Stimulated activated CD4-positive, alpha-beta T cell treated with anti-CD3 and anti-CD28 coated beads, TNF-alpha, amount 100 ng/mL, for 4 hours (primary cell): ENCODE results near the gene TAF1B.

ENCODE experiments used
- DNase-seq, 3 experiments: peaks; one replicate each; pipeline ENCODE4 v3.0.0-alpha.2; 2020; ENCODE audit warnings: low read depth in 3 of 3

TAF1B gene

DNA sequence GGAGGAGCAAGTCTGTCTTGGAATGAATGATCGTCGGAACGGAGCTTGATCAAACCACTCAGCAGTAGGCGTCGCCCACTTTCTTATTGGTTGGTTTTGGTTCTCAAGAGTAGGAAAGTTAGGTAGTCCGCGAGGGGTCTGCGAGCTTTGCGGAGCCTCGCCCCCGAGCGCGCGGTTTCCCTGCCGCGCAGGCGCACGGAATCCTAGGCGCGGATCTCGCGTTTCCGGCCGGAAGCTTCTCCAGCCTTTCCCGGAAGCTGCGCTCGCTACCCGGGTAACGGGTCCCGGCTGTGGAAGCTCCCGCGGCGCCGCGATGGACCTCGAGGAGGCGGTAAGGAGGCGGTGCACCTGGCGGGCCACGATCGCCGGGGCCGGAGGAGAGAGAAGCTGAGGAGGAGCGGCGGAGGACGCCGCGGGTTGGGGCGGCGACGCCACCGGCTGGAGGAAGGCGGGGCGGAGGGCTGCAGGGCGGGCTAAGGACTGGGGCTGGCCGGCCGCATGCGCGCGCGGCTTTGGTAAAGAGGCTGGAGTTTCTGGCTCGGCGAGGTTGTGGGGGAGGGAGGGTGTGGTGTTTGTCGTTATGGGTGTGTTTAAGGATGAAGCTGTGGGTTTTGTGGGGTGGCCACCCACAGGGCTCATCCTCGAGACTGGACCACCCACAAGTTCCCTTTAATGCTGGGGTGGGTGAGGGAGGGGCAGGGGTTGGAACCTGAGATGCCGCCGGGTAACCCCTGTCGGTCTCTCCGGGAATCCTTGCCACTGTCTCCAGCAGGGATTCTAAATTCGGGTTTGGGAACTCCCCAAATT, at the start of gene TAF1B:
Gene TAF1B (plus strand): TSS at position 246 of the 807 bp plus-strand sequence. CDS start 68 bp downstream, at position 314.
- peak; percentile 67 to 71 (median 70) for DNase-seq

DNA sequence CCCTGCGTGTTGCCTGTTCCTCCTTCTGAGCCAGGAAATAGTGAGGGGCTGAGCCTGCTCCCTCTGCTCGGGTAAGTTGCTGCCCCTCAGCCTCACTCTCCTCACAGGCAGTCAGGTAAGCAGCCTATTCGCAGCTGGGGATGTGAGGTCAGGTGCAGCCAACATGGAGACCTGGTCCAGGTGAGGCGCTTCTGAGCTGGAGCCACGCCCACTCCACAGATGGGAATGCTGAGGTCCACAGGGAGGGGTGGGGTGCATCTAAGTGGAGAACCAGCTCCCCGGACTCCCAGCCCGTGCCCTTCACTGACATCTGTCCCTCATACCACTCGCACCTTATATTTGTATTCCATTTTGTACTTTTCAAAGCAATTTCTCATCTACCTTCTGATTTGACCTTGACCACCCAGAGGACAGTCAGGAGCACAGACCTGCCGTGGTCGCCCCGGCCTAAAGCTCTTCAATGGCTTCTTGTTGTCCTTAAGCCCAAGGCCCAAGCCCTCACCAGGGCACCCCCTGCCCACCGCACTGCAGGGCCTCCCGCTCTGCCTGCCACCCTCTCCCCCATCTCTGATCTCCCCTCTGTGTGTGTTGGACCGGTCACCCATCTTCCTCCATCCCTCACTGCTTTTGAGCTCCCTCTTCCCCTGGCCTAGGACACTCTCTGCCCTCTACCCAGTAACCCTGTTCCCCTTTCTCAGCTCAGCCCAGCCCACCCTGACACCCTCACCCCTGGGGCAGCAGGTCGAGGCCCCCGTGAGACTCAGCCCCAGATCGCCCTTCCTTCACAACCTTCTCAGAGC, 49.2 kb upstream of the TAF1B start:
- no peak for DNase-seq

DNA sequence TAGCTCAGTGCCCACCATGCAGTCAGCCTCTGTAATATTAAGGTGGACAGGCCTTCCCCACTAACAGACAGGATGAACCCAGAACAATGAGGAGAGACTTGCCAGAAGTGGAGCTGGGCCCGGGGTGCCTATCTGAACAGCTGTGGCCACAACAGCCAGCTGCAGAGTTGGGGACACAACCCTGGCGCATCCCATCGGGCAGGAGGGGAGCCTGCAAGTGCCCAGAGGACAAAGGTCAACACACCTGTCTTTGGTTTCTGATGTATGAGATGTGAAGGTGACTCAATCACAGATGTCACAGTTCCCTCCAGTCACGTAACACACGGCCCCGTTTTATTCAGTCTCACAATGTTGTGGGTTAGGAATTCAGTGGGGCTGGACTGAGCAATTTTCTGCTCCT, 48.2 kb upstream of the TAF1B start:
- DNase-seq = no peak

DNA sequence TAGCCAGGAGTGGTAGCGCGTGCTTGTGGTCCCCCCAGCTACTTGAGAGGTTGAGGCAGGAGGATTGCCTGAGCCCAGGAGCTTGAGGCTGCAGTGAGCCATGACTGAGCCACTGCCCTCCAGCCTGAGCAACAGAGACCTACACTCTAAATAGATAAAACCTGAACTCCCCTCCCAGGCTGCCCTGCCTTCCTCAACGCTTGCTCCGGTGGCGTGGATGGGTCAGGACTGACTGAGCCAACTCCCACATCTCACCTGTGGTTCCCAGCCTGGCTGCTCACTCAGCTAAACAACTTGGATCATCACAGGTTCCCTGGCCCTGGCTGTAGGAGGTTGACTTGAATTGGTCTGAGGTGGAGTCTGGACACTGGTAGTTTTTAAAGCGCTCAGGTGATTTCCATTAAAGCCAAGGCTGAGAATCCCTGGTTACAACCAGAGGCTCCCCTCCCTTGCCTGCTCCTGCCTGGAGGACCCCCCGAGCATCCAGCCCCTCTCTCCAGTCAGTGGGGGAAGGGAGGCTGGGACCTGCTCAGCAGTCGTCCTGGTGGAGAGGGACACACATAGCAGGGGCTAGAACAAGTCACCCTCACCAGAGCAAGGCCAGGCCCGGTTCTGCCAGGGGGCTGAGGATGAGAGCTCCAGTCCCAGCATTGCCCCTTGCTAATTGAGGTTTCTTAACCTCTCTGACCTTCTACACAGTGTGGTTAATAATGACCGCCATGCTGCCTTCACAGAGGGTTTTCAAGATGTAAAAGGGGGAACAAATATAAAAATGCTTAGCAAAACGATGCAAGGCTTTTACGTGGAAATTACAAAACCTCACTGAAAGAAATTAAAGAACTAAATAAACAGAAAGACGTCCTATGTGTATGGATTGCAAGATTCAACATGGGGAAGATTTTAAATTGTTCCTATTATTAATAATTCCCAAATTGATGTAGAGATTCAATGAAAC, 46.9 kb upstream of the TAF1B start:
- DNase-seq = no peak

DNA sequence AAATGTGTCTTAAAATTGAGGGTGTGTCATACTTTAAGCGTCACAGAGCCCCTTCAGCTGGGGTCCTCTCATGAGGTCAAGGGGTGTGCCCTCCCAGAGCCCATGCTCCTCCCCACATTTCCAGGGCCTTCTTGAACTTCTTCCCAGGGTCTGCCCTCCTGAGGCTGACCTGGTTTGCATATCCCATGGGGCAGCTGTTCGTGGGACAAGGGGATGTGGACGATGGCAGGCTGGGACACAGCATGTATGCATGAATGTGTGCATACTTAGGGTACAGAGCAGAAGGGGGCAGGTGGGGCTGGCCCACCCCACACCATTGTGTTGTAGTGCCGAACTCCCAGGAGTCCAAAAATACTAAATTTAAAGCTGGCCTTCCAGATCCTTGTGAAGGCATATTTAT, 46.2 kb upstream of the TAF1B start:
- DNase-seq = no peak

DNA sequence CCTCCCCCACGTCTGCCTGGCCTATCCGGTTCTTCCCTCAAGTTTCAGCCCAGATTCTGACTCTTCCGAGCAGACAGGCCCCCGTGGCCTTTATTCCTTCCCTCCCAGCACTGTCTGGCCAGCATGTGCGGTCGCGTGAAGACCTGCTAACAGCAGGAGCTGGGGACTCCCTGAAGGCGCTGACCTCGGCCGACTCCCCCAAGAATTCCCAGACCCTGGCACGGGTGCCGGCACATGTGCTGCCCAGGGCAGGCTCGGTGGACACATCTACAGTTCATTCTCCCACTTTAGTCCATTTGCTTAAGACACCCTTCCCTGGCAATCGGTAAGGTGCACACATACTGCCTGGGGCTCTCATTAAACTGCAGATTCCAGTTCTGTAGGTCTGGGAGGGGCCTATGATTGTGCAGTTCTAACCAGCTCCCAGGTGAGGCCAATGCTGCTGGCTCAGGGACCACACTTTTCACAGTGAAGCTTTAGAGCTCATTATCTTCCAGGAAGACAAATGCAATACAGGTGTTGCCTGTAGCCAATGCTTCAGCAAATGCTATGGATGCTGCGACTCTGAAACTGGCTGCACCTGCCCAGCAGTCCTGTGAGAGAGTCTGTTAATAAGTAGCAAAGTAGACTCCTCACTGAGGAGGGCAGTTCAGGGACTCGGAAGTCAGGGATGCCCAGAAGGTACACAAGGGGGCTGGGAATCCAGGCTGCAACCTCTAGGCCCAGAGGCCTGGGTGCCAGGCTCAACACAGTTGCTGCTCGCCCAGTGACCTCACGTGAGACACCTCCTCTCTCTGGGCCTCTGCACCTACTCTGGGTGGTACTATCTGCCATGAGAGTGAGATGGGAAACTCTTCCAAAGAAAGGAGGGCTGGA, 45.4 kb upstream of the TAF1B start:
- DNase-seq = no peak

DNA sequence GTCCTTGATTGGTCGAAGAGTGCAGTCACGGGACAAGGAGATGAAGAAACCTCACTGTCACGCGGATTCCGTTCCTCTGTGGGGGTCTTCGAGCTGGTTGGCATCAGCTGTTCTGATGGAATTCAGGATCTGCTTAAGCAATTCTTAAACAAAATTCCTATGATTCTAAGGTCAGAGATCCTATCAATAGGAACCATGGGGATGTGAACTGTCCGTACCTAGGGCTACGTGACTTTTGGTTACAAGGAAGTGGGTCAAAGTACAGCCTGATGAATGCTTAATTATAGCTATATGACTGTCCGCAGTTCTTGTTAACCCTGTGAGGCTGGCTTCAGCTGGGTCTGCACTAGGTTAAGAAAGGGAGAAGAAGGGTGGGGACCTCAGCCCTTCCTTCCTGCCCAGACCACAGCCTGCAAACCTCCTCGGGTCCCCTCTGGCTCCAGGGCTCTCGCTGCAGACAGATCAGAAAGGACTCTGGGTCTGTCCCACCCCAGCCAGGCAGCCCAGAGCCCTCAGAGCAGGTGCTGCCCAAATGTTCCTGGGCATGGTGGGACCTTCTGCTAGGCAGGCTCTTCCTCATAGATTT, 44.2 kb upstream of the TAF1B start:
- no peak for DNase-seq

DNA sequence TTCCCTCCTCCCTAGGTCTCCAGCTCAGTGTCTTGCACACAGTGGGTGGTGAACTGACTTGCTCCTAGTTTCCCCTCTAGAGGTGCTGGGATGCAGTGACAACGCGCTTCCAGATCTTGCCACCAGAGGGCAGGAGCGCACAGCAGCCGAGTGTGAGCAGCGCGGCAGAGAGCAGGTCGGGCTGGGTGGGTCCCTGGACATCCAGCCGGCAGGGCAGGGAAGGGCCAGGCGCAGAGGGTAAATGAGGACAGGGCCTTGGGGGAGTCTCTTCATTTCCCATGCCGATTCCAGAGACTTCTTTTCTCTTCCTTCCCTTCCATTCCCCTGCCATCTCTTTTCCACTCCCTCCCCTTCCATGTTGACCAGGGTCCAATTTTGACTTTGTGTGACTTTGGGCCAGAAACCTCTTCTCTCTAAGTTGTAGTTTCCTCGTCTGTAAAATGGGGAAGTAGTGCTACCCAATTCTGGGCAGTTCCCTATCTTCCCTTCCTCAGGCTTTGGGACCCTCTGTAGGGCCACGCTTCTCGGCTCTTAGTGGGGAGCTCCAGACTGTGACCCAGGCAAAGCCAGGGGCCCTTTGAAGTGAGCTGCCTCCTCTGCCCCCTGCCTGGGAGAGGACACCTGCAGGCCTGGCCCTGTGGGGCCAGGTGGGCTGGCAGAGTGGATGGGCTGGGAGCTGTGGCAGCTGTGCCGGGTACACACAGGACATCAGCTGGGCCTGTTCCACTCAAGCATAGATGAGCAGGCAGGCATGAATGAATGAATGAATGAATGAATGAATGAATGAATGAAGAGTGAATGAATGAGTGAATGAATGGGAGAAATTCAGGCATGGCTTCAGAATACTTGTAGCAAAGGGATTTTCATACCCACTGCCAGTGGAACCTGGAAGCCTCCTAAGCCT, 43.3 kb upstream of the TAF1B start:
- DNase-seq = peak; percentile 68 to 75 (median 72)

DNA sequence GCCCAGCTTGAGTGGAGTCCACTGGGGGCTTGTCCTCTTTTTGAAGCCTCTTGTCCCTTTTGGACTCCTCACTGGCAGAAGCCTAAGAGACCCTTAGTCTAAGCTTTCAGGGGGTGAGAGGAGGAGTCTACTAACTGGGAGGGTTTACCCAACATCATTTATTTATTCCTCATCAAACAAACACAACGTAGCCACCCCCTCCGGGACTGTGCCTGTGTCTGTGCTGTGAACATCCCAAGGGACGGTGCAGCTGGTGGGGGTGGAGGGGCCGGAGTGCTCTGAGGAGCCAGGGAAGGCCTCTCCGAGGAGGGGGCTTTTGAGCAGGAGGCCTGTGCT, 42.7 kb upstream of the TAF1B start:
- no peak for DNase-seq

DNA sequence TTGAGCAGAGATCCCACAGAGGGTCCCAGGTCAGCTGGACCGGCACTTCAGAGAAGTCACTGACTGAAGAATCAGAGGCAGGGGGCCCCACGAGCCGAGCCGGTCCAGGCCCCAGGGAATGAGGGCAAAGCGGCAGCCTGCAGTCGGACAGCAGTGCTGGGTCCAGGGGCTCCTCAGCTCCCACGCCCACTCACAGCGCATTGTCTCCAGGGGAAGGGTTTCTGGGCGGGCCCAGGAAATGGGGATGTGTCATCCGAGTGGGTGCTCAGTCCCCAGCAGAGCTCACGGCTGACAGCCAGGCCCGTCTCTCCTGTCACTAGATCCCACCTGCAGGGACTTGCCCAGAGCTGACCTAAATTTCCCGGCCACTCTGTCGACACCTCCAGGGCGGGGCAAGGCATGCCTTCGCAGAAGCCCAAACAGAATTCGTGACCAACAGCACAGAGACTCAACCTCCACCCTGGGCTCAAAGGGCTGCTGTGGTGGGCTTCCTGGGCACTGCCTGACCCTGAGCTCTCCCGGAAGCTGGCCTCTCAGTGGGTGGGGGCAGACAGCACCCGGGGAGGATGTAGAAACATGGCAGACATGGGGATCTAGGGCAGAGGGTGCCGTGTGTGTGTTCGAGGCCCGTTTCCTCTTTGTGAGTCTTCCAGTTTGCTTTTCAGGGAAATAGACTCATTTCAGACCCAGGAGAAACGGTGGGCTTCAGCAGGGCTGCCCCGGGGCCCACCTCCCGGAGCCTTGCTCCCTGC, 42.1 kb upstream of the TAF1B start:
- peak in 2 of 3 experiments; percentile 35 to 54 for DNase-seq

DNA sequence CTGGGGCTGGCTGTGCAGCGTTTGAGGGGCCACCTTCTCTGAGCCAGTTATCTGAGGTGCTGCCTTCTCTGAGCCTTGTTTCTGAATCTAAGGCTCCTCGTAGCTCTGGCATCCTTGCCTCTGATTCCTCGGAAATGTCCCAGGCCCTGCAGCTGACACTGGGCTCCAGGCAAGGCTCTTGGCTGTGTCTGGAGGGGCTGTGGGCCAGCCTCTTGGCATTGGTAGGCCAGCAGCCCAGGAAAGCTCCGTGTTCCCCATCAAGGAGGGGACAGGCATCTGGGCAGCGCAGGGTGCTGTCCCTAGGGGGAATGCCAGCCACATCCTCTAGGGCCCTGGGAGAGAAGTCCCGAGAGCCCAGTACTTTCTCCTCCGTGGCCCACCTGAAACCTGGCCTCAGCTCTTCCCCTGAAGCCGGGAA, 40.7 kb upstream of the TAF1B start:
- DNase-seq = no peak

DNA sequence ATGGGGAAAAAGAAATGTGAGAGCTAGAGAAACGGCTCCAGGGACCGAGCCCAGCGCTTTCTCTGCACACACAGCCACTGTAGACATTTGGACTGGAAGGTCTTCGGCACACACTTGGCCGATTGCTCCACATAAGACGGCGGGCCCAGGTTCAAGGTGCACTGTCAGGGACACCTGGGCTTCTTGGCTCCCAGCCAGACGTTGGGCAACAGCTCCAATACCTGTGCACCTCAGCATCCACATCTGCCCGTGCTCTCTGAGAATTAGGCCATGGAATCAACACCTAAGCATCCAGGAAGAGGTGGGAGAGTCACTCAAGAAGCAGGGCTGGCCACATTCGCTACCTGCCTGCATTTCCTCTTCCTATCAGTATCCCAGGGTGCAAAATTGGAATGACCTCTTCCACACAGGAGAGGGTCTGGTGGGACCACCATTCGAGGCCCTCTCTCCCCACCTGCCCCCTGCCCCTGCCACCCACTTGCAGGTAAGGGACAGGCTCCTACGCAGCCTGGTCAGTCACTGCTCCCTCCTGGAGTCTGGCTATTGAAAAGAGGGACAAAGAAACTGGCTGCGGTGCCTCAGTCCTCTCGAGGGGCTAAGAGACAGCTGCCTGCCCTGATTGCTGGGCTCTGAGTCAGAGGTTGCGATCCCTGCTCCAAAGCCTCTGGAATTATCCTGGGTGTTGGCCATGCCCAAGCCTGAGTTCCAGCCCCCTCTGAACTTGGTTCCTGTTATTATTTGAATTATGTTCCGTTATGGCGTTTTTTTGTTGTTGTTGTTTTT, 40.1 kb upstream of the TAF1B start:
- DNase-seq = no peak

DNA sequence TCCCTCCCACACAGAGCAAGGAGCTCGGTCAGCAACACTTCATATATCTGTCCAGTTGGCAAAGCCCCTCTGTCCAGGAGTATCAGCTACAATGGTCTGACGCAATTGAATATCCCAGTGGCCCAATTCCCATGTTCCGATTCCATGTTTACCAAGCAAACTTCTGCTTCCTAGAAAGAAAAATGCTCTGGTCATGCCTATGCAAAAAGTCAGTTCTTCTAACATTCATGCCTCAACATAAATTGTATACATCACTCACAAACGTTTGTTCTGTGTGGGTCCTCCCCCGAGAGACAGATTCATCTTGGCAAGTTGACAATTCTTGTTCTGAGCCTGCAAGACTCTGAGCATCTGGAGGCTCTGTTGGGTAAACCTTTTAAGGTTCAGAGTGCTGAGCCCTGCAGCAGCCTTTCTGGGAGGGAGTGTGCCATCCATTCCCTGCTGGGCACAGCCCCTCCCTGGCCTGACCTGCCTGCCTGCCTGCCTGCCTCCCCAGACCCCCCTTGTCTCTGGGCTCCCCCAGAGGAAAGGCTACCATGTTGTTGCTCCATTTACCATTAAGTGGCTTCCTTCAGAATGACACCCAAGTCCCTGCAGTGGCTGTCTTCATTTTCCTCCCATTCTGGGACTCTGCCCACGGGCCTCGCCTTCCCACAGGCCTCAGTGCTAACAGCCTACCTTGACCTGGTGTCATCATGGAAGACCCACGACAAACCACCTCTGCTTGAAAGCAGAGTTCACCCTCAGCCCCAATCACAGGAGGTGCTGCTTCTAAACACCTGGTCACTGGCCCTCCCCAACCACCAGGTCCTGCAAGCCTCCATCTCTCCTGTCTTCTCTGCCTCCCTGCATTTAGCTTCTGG, 37.6 kb upstream of the TAF1B start:
- no peak for DNase-seq

DNA sequence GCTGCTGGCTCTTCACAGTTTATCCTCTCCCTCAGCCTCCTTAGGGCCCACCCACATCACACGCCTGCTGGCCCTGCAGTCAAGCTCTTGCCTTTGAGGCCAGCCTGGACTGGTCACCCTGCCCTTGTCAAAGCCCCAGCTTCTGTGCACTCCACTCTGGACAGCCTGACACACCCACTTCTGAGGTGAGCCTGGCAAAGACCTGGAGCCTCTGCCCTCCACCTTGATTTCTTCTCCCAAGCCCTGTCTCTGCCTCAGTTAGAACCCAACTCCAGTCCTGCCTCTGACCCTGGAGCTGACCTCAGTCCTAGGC, 37.0 kb upstream of the TAF1B start:
- DNase-seq = no peak

DNA sequence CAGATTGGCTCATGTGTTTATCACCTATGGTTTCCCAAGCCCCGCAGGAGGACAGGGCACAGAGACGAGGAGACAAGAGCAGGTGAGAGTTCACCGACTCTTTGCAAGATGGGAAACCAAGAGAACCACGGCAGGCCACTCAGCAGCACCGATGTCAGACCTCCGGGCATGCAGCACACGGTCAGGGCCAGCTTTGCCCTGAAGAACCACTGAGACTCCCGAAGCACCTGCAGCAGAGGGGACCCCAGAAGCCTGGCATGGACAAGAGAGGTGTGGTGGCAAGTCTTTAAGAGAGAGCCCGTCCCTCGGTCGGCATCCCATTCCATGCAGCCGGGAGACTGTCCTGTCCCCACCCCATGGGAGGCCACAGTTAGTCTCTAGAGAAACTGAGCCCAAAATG, 36.6 kb upstream of the TAF1B start:
- no peak for DNase-seq

DNA sequence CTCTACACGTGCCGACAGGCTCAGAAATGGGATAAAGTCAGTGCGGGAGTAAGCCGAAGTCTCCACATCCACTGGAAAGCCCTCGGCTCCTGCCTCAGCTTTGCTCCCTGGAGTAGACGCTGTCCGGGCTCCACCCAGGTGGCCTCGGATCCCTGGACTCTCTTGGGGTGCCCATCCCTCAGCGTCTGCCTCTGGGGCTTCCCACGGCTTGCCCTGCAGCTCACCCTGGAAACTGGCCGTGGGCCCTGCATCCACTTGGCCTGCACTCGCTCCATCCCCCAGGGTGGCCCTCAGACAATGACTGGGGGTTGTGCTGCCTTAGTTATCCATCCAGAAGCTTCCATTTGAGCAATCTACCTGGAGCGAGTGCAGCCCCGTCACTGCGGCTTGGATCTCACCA, 36.2 kb upstream of the TAF1B start:
- no peak for DNase-seq
